ENCODE data around the gene SORCS3.

The SORCS3 gene

GRCh38 chr10:105195831-105196230 lies 554.7 kb downstream of the SORCS3 start:
- Histone ChIP-seq H3K4me1 (ENCODE audit: insufficient read depth, low read length) (no peaks in the 10 kb centered on the region), H3K27me3 (ENCODE audit: control insufficient read depth in 1 of 2, insufficient read depth in 2 of 2, low read length in 2 of 2) (no peaks in the 10 kb centered on the region), H3K4me3 (ENCODE audit: low read depth in 1 of 2, low read length in 2 of 2) (no peak overlapping the region), H3K9ac (ENCODE audit: low read length) (no peak overlapping the region), H3K27ac (ENCODE audit: low read depth, low read length) (no peak overlapping the region), H3K36me3 (ENCODE audit: insufficient read depth, low read length) (no peaks in the 10 kb centered on the region), H3K9me3 (ENCODE audit: low read length) (no peaks in the 10 kb centered on the region)

DNA sequence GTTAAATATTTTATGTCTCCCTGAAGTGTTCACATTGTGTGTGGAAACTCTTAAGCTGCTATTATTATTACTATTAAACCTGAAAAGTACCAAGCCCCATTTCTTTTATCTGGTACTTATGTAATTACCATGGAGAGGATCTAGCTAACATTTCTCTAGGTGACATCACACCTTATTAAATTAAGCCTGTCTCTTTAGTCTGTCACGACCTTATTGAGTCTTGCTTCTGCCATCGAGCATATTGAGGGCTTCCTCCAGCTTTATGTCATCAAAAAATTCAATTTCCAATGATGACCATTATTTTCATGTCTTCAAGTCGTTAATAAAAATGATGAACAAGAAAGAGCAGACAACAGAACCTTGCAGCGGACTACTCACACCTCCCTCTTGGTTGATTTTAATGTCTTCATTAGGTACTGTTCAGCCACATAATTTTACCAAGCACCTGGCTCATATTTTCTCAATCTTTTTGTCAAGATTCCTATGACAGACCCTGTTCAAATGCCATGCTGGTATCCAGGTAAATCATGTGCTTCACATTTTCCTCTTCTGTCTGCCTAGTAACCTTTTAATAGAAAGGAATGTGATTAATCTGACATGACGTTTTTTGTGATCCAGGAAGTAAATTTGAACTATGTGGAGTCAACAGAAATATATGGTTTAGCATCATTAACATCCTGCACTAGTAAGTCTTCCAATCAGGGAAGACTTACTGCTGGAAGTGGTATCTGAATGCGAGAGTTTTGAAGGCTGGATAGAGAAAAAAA lies 556.7 kb downstream of the SORCS3 start:
- no peak overlapping the region for H3K4me3 ChIP-seq (ENCODE audit: low read depth in 1 of 2, low read length in 2 of 2)
- H3K27ac ChIP-seq (ENCODE audit: low read depth, low read length) = no peak overlapping the region
- H3K36me3 ChIP-seq (ENCODE audit: insufficient read depth, low read length) = no peaks in the 10 kb centered on the region
- H3K27me3 ChIP-seq (ENCODE audit: control insufficient read depth in 1 of 2, insufficient read depth in 2 of 2, low read length in 2 of 2) = no peaks in the 10 kb centered on the region
- H3K9ac ChIP-seq (ENCODE audit: low read length) = no peak overlapping the region
- no peaks in the 10 kb centered on the region for H3K9me3 ChIP-seq (ENCODE audit: low read length)
- H3K4me1 ChIP-seq (ENCODE audit: insufficient read depth, low read length) = no peaks in the 10 kb centered on the region

DNA sequence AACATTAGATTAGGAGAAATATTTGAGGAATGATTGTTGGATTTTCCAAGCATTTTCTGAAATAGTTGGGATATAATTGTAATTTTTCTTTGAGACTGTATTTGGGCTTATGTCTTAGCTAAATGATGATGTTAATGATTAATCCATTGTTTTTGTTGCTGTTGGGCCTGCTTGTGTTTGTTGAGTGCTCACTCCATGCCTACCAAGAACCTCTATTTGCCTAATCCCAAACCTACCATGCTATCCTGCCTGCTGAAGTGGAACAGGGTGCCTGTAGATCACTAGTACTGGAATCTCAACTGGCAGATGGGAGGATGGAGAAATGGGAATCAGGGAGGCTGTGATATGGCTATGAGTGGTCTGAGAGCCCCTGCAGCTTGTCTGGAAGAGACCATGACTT lies 565.5 kb downstream of the SORCS3 start:
- Histone ChIP-seq H3K27me3 (ENCODE audit: control insufficient read depth in 1 of 2, insufficient read depth in 2 of 2, low read length in 2 of 2) (no peaks in the 10 kb centered on the region), H3K9ac (ENCODE audit: low read length) (no peak overlapping the region), H3K4me3 (ENCODE audit: low read depth in 1 of 2, low read length in 2 of 2) (no peak overlapping the region), H3K27ac (ENCODE audit: low read depth, low read length) (no peak overlapping the region), H3K36me3 (ENCODE audit: insufficient read depth, low read length) (no peaks in the 10 kb centered on the region), H3K4me1 (ENCODE audit: insufficient read depth, low read length) (no peaks in the 10 kb centered on the region), H3K9me3 (ENCODE audit: low read length) (no peaks in the 10 kb centered on the region)

DNA sequence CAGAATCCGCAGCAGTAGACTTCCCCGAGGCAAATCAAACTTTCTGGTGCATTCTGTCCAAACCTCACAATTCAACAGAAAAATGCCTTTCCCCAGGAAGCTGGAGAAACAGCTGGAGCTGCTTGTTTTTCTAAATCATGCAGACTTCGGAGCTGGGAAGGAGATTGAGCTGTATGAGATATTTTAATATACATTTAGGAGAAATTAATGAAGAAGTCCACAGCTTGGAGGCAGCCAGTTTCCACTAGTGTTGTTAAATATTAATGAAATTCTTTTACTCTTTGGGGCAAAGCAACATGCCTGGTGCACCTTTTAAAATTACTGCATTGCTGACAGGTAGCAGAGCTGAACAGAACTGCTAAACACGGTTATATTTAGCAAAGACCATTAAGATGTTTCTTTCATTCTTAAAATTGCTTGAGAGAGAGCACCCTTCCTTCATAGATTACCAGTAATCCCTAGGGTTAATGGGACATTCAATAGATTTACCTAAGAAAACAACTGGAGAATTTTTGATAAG lies 566.4 kb downstream of the SORCS3 start:
- H3K36me3 ChIP-seq (ENCODE audit: insufficient read depth, low read length) = no peaks in the 10 kb centered on the region
- no peaks in the 10 kb centered on the region for H3K4me1 ChIP-seq (ENCODE audit: insufficient read depth, low read length)
- no peak overlapping the region for H3K27ac ChIP-seq (ENCODE audit: low read depth, low read length)
- H3K27me3 ChIP-seq (ENCODE audit: control insufficient read depth in 1 of 2, insufficient read depth in 2 of 2, low read length in 2 of 2) = no peaks in the 10 kb centered on the region
- no peak overlapping the region for H3K9ac ChIP-seq (ENCODE audit: low read length)
- H3K4me3 ChIP-seq (ENCODE audit: low read depth in 1 of 2, low read length in 2 of 2) = no peak overlapping the region
- H3K9me3 ChIP-seq (ENCODE audit: low read length) = no peaks in the 10 kb centered on the region

DNA sequence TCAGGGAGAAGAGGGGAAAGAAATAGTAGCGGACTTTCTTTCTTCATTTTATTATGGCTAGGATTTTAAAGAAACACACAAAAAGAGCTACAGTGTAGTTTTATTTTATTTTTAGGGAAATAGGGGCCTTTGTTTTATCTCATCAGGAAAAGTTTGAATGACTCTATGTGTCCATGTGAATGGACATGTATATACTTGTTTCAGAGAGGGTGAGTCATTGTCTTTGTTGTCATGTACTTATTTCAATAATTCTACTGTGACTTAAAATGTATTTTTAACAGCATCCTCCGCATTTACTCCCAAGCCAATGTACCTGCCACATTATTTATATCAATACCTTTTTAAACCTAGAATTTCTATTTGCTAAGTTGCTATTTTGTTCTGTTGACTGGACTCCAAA lies 569.5 kb downstream of the SORCS3 start:
- H3K9ac ChIP-seq (ENCODE audit: low read length) = no peak overlapping the region
- H3K36me3 ChIP-seq (ENCODE audit: insufficient read depth, low read length) = no peaks in the 10 kb centered on the region
- no peaks in the 10 kb centered on the region for H3K27me3 ChIP-seq (ENCODE audit: control insufficient read depth in 1 of 2, insufficient read depth in 2 of 2, low read length in 2 of 2)
- H3K4me1 ChIP-seq (ENCODE audit: insufficient read depth, low read length) = no peaks in the 10 kb centered on the region
- H3K9me3 ChIP-seq (ENCODE audit: low read length) = no peaks in the 10 kb centered on the region
- no peak overlapping the region for H3K4me3 ChIP-seq (ENCODE audit: low read depth in 1 of 2, low read length in 2 of 2)
- no peak overlapping the region for H3K27ac ChIP-seq (ENCODE audit: low read depth, low read length)

GRCh38 chr10:105237685-105238084 lies 596.6 kb downstream of the SORCS3 start:
- Histone ChIP-seq H3K36me3 (ENCODE audit: insufficient read depth, low read length) (no peaks in the 10 kb centered on the region), H3K4me3 (ENCODE audit: low read depth in 1 of 2, low read length in 2 of 2) (no peak overlapping the region), H3K9ac (ENCODE audit: low read length) (no peak overlapping the region), H3K27ac (ENCODE audit: low read depth, low read length) (no peak overlapping the region), H3K27me3 (ENCODE audit: control insufficient read depth in 1 of 2, insufficient read depth in 2 of 2, low read length in 2 of 2) (no peaks in the 10 kb centered on the region), H3K4me1 (ENCODE audit: insufficient read depth, low read length) (no peaks in the 10 kb centered on the region), H3K9me3 (ENCODE audit: low read length) (no peaks in the 10 kb centered on the region)

DNA sequence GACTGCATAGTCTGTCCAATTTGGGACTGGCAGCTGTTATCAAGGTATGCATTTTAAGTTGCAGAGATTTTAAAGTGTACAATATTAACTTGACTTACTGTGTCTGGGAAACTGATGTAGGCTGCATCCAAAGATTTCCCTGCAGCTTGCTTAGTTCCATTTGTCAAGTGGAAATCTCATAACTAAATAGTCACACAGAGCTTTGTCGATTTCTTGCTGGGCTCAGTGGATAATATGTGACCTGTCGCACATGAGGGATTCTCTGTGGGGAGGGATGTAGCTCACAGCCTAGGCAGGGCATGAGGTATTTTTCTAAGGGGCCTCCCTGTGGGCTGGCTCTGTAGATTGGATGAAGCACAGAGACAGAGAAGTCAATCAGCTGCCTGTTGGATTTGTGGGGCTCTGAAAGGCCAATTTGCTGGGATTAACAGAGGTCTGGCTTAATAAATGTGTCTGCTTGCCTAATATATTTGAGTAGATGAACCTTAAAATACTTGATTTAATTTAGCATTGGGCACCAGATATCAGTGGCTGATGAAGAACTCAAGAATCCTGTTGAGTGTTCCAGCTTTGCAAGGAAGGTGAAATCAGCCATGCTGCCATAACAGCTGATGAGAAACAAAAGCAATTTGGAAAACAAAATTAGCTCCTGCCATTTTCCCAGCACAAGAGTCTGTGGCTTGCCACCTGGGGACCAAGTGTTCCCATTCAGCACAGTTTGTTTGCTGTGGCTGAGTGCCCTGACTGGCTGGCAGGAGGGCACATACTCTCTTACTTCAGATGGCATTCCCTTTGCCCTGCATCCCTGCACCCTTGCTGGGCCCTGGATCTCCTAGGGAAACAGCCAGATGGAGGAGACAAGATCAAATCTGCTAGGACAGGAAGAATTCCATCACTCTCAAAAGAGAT lies 598.5 kb downstream of the SORCS3 start:
- no peaks in the 10 kb centered on the region for H3K9me3 ChIP-seq (ENCODE audit: low read length)
- no peaks in the 10 kb centered on the region for H3K27me3 ChIP-seq (ENCODE audit: control insufficient read depth in 1 of 2, insufficient read depth in 2 of 2, low read length in 2 of 2)
- H3K9ac ChIP-seq (ENCODE audit: low read length) = no peak overlapping the region

GRCh38 chr10:105241254-105241653 lies 600.2 kb downstream of the SORCS3 start:
- Histone ChIP-seq H3K27ac (ENCODE audit: low read depth, low read length) (no peak overlapping the region), H3K27me3 (ENCODE audit: control insufficient read depth in 1 of 2, insufficient read depth in 2 of 2, low read length in 2 of 2) (no peaks in the 10 kb centered on the region), H3K4me1 (ENCODE audit: insufficient read depth, low read length) (no peaks in the 10 kb centered on the region), H3K4me3 (ENCODE audit: low read depth in 1 of 2, low read length in 2 of 2) (no peak overlapping the region), H3K36me3 (ENCODE audit: insufficient read depth, low read length) (no peaks in the 10 kb centered on the region), H3K9ac (ENCODE audit: low read length) (no peak overlapping the region), H3K9me3 (ENCODE audit: low read length) (no peaks in the 10 kb centered on the region)

More for the DNA sequence above, 598.5 kb downstream of the SORCS3 start:
- H3K4me3 ChIP-seq (ENCODE audit: low read depth in 1 of 2, low read length in 2 of 2) = no peak overlapping the region
- H3K4me1 ChIP-seq (ENCODE audit: insufficient read depth, low read length) = no peaks in the 10 kb centered on the region
- H3K36me3 ChIP-seq (ENCODE audit: insufficient read depth, low read length) = no peaks in the 10 kb centered on the region
- H3K27ac ChIP-seq (ENCODE audit: low read depth, low read length) = no peak overlapping the region

DNA sequence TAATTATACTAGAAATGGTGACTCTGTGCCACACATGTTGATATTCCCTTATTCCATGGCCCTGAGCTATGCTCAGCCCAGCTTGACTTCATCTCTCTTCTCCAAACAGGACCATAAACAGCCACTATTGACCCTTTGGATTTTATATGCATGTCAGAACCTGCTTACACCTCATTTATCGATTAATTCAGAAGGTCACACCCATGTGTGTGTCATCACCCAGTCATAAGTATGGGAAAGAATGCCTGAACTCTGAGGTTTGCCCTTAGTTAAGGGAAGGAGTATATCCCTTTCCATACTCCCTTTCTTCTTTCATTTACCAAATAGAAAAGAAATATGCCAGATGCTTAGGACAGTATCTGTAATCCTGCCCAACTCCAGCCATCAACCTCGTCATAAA lies 602.3 kb downstream of the SORCS3 start:
- no peak overlapping the region for H3K27ac ChIP-seq (ENCODE audit: low read depth, low read length)
- peaks cover 12% of the 10 kb centered on the region for H3K4me1 ChIP-seq (ENCODE audit: insufficient read depth, low read length)
- H3K9me3 ChIP-seq (ENCODE audit: low read length) = no peaks in the 10 kb centered on the region
- H3K4me3 ChIP-seq (ENCODE audit: low read depth in 1 of 2, low read length in 2 of 2) = no peak overlapping the region
- H3K27me3 ChIP-seq (ENCODE audit: control insufficient read depth in 1 of 2, insufficient read depth in 2 of 2, low read length in 2 of 2) = no peaks in the 10 kb centered on the region
- H3K36me3 ChIP-seq (ENCODE audit: insufficient read depth, low read length) = no peaks in the 10 kb centered on the region
- H3K9ac ChIP-seq (ENCODE audit: low read length) = no peak overlapping the region

DNA sequence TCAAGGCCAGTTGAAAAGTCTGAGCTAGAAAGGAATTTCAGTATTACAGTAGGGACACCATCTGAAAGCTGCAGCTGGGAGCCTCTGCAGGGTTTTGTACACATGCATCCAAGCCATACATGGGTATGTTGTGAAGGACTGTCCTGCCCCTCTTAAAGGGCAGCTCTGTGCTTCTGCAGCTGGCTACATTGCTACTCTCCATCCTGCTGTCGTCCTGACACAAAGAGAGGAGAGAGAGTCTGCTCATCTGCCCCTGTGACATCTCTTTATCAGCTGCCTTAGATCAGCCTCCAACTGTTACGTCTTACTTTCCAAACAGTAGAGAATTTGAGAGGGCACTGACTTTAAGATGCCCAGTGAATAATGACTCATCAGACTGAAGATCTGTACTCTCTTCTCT lies 602.7 kb downstream of the SORCS3 start:
- peaks cover 13% of the 10 kb centered on the region for H3K4me1 ChIP-seq (ENCODE audit: insufficient read depth, low read length)
- H3K9me3 ChIP-seq (ENCODE audit: low read length) = no peaks in the 10 kb centered on the region
- H3K27me3 ChIP-seq (ENCODE audit: control insufficient read depth in 1 of 2, insufficient read depth in 2 of 2, low read length in 2 of 2) = no peaks in the 10 kb centered on the region
- H3K9ac ChIP-seq (ENCODE audit: low read length) = no peak overlapping the region
- H3K4me3 ChIP-seq (ENCODE audit: low read depth in 1 of 2, low read length in 2 of 2) = no peak overlapping the region
- no peak overlapping the region for H3K27ac ChIP-seq (ENCODE audit: low read depth, low read length)
- H3K36me3 ChIP-seq (ENCODE audit: insufficient read depth, low read length) = no peaks in the 10 kb centered on the region

DNA sequence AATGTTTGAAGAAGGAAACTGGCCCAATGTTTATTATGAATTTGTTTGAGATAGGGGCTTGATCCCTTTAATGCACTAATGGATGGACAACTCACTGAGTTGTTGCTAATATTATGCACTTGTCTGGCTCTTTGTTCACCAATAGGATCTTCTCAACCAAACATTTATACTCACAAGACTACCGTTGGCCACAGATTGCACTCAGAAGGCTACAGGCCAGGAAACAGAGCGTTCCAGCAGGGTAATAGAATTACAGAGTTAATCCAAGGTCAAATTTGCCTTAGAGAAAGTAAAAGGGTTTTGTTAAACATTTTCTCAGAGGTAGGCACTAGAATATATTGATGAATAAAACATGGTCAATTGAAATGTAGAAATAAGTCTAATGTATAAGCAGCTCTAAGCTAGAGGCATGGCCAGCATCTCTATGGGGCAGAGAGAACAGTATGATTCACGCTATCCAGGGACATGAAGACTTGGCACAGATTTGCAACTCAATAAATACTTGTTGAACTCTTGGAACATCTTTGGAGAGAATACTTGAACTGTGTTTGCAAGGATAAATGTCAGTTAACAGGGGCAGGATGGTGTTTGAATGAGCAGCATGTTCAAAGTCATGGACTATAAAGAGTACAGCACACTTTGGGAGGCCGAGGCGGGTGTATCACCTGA lies 606.9 kb downstream of the SORCS3 start:
- no peak overlapping the region for H3K9ac ChIP-seq (ENCODE audit: low read length)

More for the DNA sequence above, 606.9 kb downstream of the SORCS3 start:
- Histone ChIP-seq H3K9me3 (ENCODE audit: low read length) (no peaks in the 10 kb centered on the region), H3K27me3 (ENCODE audit: control insufficient read depth in 1 of 2, insufficient read depth in 2 of 2, low read length in 2 of 2) (no peaks in the 10 kb centered on the region), H3K4me1 (ENCODE audit: insufficient read depth, low read length) (peaks cover 13% of the 10 kb centered on the region), H3K27ac (ENCODE audit: low read depth, low read length) (no peak overlapping the region), H3K4me3 (ENCODE audit: low read depth in 1 of 2, low read length in 2 of 2) (no peak overlapping the region), H3K36me3 (ENCODE audit: insufficient read depth, low read length) (no peaks in the 10 kb centered on the region)

Data from muscle layer of colon (tissue), 2 donors.